ENCODE results near the gene STAU1. TPM values are rescaled to one million over a fixed set of nuclear protein-coding genes. Genes with fewer than 3 reads are reported as not detected.

Gene STAU1
- total RNA-seq, 1 donor from 2014 or later, result 96.0 TPM

DNA sequence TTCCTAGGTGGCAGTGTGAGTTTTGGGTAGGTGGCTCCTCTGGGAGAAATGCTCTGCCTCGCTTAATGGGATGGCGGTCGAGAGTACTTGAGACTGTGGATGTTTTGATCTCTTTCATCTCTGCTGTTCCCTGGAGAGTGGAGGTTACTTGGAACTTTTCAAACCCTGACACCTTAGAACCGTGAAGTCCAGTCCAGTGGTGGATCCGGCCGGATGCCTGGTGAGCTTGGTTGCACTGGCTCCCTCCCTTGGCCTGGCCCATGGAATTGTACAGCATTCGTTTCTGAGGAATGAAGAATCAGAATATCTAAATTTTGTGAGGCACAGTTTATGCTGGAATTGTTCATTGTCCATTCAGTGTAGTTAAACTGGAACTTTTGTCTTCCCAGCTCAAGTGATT is 91.0 kb downstream of the STAU1 start:
- Histone ChIP-seq H3K4me3 (no peak overlapping the region), H3K9ac (no peak overlapping the region), H3K4me1 (no peaks in the 10 kb centered on the region), H3F3A (ENCODE audit: low read depth) (peaks cover 28% of the 10 kb centered on the region), H4K20me1 (ENCODE audit: low read depth) (peaks cover 30% of the 10 kb centered on the region), H3K9me3 (ENCODE audit: low read depth) (no peaks in the 10 kb centered on the region), H3K4me2 (no peak overlapping the region), H3K27ac (no peak overlapping the region), H3K27me3 (no peaks in the 10 kb centered on the region), H2AFZ (replicated peaks) (no peak overlapping the region), H3K36me3 (peaks cover 31% of the 10 kb centered on the region), H3K79me2 (ENCODE audit: low read depth) (peaks cover 54% of the 10 kb centered on the region)
- no peak for TF ChIP-seq CTCF (IDR thresholded peaks at IDR 0.05)
- no peak for TF ChIP-seq EZH2 (IDR thresholded peaks at IDR 0.05)
- TF ChIP-seq EZH2phosphoT487 (IDR thresholded peaks at IDR 0.05), result no peak
- Mint-ChIP-seq H3K9me3 (no peaks in the 10 kb centered on the region), H3K4me1 (no peaks in the 10 kb centered on the region), H3K36me3 (peaks cover 48% of the 10 kb centered on the region), H3K4me3 (no peak overlapping the region), H3K27me3 (ENCODE audit: insufficient read depth, low read depth) (no peaks in the 10 kb centered on the region), H3K27ac (no peak overlapping the region)
- DNase-seq (ENCODE audit: low spot score), result no peak

DNA sequence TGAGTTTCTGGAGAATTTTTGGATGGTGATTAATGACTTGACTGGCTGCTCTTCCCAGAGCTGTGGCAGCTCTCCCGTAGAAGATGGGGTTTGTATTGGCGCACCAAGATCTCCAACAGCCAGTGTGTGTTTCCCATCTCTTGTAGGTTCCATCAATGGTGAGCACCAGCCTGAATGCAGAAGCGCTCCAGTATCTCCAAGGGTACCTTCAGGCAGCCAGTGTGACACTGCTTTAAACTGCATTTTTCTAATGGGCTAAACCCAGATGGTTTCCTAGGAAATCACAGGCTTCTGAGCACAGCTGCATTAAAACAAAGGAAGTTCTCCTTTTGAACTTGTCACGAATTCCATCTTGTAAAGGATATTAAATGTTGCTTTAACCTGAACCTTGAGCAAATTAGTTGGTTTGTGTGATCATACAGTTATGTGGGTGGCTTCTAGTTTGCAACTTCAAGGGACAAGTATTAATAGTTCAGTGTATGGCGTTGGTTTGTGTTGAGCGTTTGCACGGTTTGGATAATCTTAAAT is 91.9 kb downstream of the STAU1 start:
- Histone ChIP-seq H3K36me3 (peaks cover 40% of the 10 kb centered on the region), H3K9ac (no peak overlapping the region), H4K20me1 (ENCODE audit: low read depth) (peaks cover 25% of the 10 kb centered on the region), H3K4me1 (no peaks in the 10 kb centered on the region), H3F3A (ENCODE audit: low read depth) (peaks cover 34% of the 10 kb centered on the region), H3K4me3 (no peak overlapping the region), H3K27ac (no peak overlapping the region), H3K4me2 (no peak overlapping the region), H3K9me3 (ENCODE audit: low read depth) (no peaks in the 10 kb centered on the region), H3K79me2 (ENCODE audit: low read depth) (peaks cover 54% of the 10 kb centered on the region), H2AFZ (replicated peaks) (no peak overlapping the region), H3K27me3 (no peaks in the 10 kb centered on the region)
- no peaks in the 10 kb centered on the region for H3K27me3 Mint-ChIP-seq (ENCODE audit: insufficient read depth, low read depth)
- no peaks in the 10 kb centered on the region for H3K4me1 Mint-ChIP-seq
- TF ChIP-seq EZH2phosphoT487 (IDR thresholded peaks at IDR 0.05) (no peak), EZH2 (IDR thresholded peaks at IDR 0.05) (no peak), CTCF (IDR thresholded peaks at IDR 0.05) (no peak)
- H3K36me3 Mint-ChIP-seq, result peaks cover 47% of the 10 kb centered on the region
- peak overlapping the region; percentile 13 for H3K27ac Mint-ChIP-seq
- no peaks in the 10 kb centered on the region for H3K9me3 Mint-ChIP-seq
- DNase-seq (ENCODE audit: low spot score), result no peak
- no peak overlapping the region for H3K4me3 Mint-ChIP-seq

- DNase-seq (ENCODE audit: low spot score), result no peak
- H2AFZ ChIP-seq (replicated peaks), result no peak overlapping the region
- H3K9ac ChIP-seq, result no peak overlapping the region
- Mint-ChIP-seq H3K36me3 (peaks cover 38% of the 10 kb centered on the region), H3K4me3 (no peak overlapping the region), H3K27ac (no peak overlapping the region), H3K9me3 (no peaks in the 10 kb centered on the region), H3K4me1 (no peaks in the 10 kb centered on the region), H3K27me3 (ENCODE audit: insufficient read depth, low read depth) (peaks cover 3% of the 10 kb centered on the region)
- H3K4me1 ChIP-seq, result no peaks in the 10 kb centered on the region
- peaks cover 19% of the 10 kb centered on the region for H3K79me2 ChIP-seq (ENCODE audit: low read depth)
- H3K4me3 ChIP-seq, result no peak overlapping the region
- H3K36me3 ChIP-seq, result peaks cover 74% of the 10 kb centered on the region
- no peaks in the 10 kb centered on the region for H3K9me3 ChIP-seq (ENCODE audit: low read depth)
- no peak for TF ChIP-seq CTCF (IDR thresholded peaks at IDR 0.05)
- no peak for TF ChIP-seq EZH2 (IDR thresholded peaks at IDR 0.05)
- TF ChIP-seq EZH2phosphoT487 (IDR thresholded peaks at IDR 0.05), result no peak
- no peak overlapping the region for H3K4me2 ChIP-seq
- no peaks in the 10 kb centered on the region for H3K27me3 ChIP-seq
- H3K27ac ChIP-seq, result peak overlapping the region; percentile 21
- H3F3A ChIP-seq (ENCODE audit: low read depth), result peaks cover 37% of the 10 kb centered on the region
- H4K20me1 ChIP-seq (ENCODE audit: low read depth), result peaks cover 4% of the 10 kb centered on the region
Observed at GRCh38 chr20:49091762-49092161, 96.4 kb downstream of the STAU1 start.

All from neural progenitor cell (in vitro differentiated cells).